HEK293 (cell line): ENCODE data around the gene TRIM9.
"Not testable (repeated sequence)": the region's sequence is repeated elsewhere in the genome, so short reads cannot be mapped to it uniquely, and the experiment has no call there.

Experiments
- CTCF ChIA-PET: fragments of 350-600 bp; formaldehyde crosslinking; extraction: SDS; loops from one replicate; lab custom pipeline; 2021; ENCODE audit warnings: antibody characterized with exemption; lab: Yijun Ruan, JAX
- POLR2A ChIA-PET: fragments of 300-600 bp; formaldehyde crosslinking; extraction: SDS; loops from one replicate; lab custom pipeline; 2020; ENCODE audit warnings: antibody characterized with exemption, inconsistent platforms; lab: Yijun Ruan, JAX
- H3K27ac ChIP-seq: fragments of 200-500 bp; sonication (Bioruptor generic); 2 replicates; pipeline ENCODE4 v1.5.1; 2014; ENCODE audit warnings: low read depth, low read length, control low read depth, inconsistent platforms; ENCODE audit errors: extremely low read depth
- H3K36me3 ChIP-seq, 2 experiments: fragments of 200-500 bp in 1 of 2; sonication (Bioruptor generic) in 1 of 2; 1 replicate in 1 of 2; 2 replicates in 1 of 2; pipeline ENCODE4 v1.5.1; 2014 to 2017; ENCODE audit warnings: inconsistent platforms in 2 of 2, low read length in 2 of 2; ENCODE audit not compliant: control insufficient read depth in 2 of 2, insufficient read depth in 1 of 2
- H3K4me1 ChIP-seq: fragments of 200-500 bp; sonication (Bioruptor generic); 2 replicates; pipeline ENCODE4 v1.5.1; 2014; ENCODE audit warnings: mild to moderate bottlenecking, low read length, inconsistent platforms; ENCODE audit not compliant: control insufficient read depth, insufficient read depth
- H3K4me3 ChIP-seq: 2 replicates; pipeline ENCODE4 v1.5.1; 2011; ENCODE audit warnings: low read depth, mild to moderate bottlenecking, control low read depth, low read length, moderate library complexity
- H3K9me3 ChIP-seq: fragments of 200-500 bp; sonication (Bioruptor generic); 2 replicates; pipeline ENCODE4 v1.5.1; 2014; ENCODE audit warnings: low read depth, low read length, inconsistent platforms; ENCODE audit not compliant: control insufficient read depth, insufficient read depth
- ATF2 ChIP-seq: fragments of 450-650 bp; formaldehyde crosslinking; IDR thresholded peaks from 2 replicates; pipeline ENCODE4 v1.5.1; 2016; ENCODE audit warnings: missing biosample characterization, missing genetic modification characterization, low read depth
- EGR2 ChIP-seq: fragments of 450-650 bp; formaldehyde crosslinking; IDR thresholded peaks from 2 replicates; pipeline ENCODE4 v1.5.1; 2016; ENCODE audit warnings: low read depth, missing biosample characterization, missing genetic modification characterization
- OVOL3 ChIP-seq: fragments of 450-650 bp; formaldehyde crosslinking; IDR thresholded peaks from 2 replicates; pipeline ENCODE4 v1.5.1; 2016; ENCODE audit warnings: missing biosample characterization, missing genetic modification characterization
- SALL2 ChIP-seq: fragments of 450-650 bp; formaldehyde crosslinking; IDR thresholded peaks from 2 replicates; pipeline ENCODE4 v1.5.0; 2017; ENCODE audit warnings: missing biosample characterization, mild to moderate bottlenecking, missing genetic modification characterization, borderline replicate concordance
- TCF7L2 ChIP-seq: IDR thresholded peaks from 2 replicates; pipeline ENCODE4 v1.6.1; 2011; ENCODE audit warnings: low read depth, mild to moderate bottlenecking, inconsistent platforms, low read length, moderate library complexity, borderline replicate concordance
- WT1 ChIP-seq: fragments of 450-650 bp; formaldehyde crosslinking; IDR thresholded peaks from 2 replicates; pipeline ENCODE4 v1.5.1; 2016; ENCODE audit warnings: missing biosample characterization, missing genetic modification characterization
- ZFP69B ChIP-seq: fragments of 450-650 bp; formaldehyde crosslinking; IDR thresholded peaks from 2 replicates; pipeline ENCODE4 v1.5.1; 2016; ENCODE audit warnings: missing biosample characterization, missing genetic modification characterization
- ZIC2 ChIP-seq: fragments of 450-650 bp; formaldehyde crosslinking; IDR thresholded peaks from 2 replicates; pipeline ENCODE4 v1.5.1; 2016; ENCODE audit warnings: missing biosample characterization, missing genetic modification characterization
- ZNF10 ChIP-seq: fragments of 450-650 bp; formaldehyde crosslinking; IDR thresholded peaks from 2 replicates; pipeline ENCODE4 v1.5.1; 2017; ENCODE audit warnings: missing biosample characterization, missing genetic modification characterization
- ZNF169 ChIP-seq: fragments of 450-650 bp; formaldehyde crosslinking; IDR thresholded peaks from 2 replicates; pipeline ENCODE4 v1.5.1; 2016; ENCODE audit warnings: missing biosample characterization, missing genetic modification characterization
- ZNF184 ChIP-seq: fragments of 450-650 bp; IDR thresholded peaks from 2 replicates; pipeline ENCODE4 v1.5.1; 2018; ENCODE audit warnings: missing biosample characterization, mild to moderate bottlenecking, missing genetic modification characterization
- ZNF214 ChIP-seq: fragments of 450-650 bp; formaldehyde crosslinking; IDR thresholded peaks from 2 replicates; pipeline ENCODE4 v1.5.1; 2017; ENCODE audit warnings: missing biosample characterization, mild to moderate bottlenecking, missing genetic modification characterization, borderline replicate concordance
- ZNF280D ChIP-seq: fragments of 450-650 bp; formaldehyde crosslinking; IDR thresholded peaks from 2 replicates; pipeline ENCODE4 v1.5.1; 2016; ENCODE audit warnings: missing biosample characterization, missing genetic modification characterization
- ZNF302 ChIP-seq: fragments of 450-650 bp; formaldehyde crosslinking; IDR thresholded peaks from 2 replicates; pipeline ENCODE4 v1.5.1; 2016; ENCODE audit warnings: missing biosample characterization, missing genetic modification characterization, low read depth
- ZNF324 ChIP-seq: fragments of 450-650 bp; formaldehyde crosslinking; IDR thresholded peaks from 2 replicates; pipeline ENCODE4 v1.5.1; 2016; ENCODE audit warnings: missing biosample characterization, missing genetic modification characterization
- ZNF350 ChIP-seq: fragments of 450-650 bp; formaldehyde crosslinking; IDR thresholded peaks from 2 replicates; pipeline ENCODE4 v1.5.0; 2017; ENCODE audit warnings: missing biosample characterization, mild to moderate bottlenecking, missing genetic modification characterization
- ZNF366 ChIP-seq: fragments of 450-650 bp; formaldehyde crosslinking; conservative IDR thresholded peaks from 2 replicates; pipeline ENCODE4 v1.5.1; 2016; ENCODE audit warnings: missing biosample characterization, missing genetic modification characterization
- ZNF510 ChIP-seq: fragments of 450-650 bp; formaldehyde crosslinking; IDR thresholded peaks from 2 replicates; pipeline ENCODE4 v1.5.1; 2018; ENCODE audit warnings: mild to moderate bottlenecking, missing genetic modification characterization, missing biosample characterization; ENCODE audit not compliant: insufficient replicate concordance
- ZNF549 ChIP-seq: fragments of 450-650 bp; IDR thresholded peaks from 2 replicates; pipeline ENCODE4 v1.5.1; 2018; ENCODE audit warnings: missing biosample characterization, missing genetic modification characterization, mild to moderate bottlenecking, inconsistent platforms, moderate library complexity
- ZNF571 ChIP-seq: fragments of 450-650 bp; formaldehyde crosslinking; IDR thresholded peaks from 2 replicates; pipeline ENCODE4 v1.5.0; 2017; ENCODE audit warnings: missing biosample characterization, missing genetic modification characterization
- ZNF701 ChIP-seq: fragments of 450-650 bp; formaldehyde crosslinking; IDR thresholded peaks from 2 replicates; pipeline ENCODE4 v1.5.1; 2016; ENCODE audit warnings: missing biosample characterization, missing genetic modification characterization
- ZNF837 ChIP-seq: fragments of 450-650 bp; formaldehyde crosslinking; IDR thresholded peaks from 2 replicates; pipeline ENCODE4 v1.5.1; 2016; ENCODE audit warnings: missing biosample characterization, missing genetic modification characterization

Gene TRIM9

GRCh38 chr14:50997712-50998111 is 97.2 kb downstream of the TRIM9 start:
- Histone ChIP-seq H3K9me3 (no peaks in the 10 kb centered on the region), H3K36me3 (peaks cover 0 to 3% of the 10 kb centered on the region in 2 experiments; a peak in 2 of 3 replicates), H3K4me1 (peaks cover 2% of the 10 kb centered on the region), H3K4me3 (no peak overlapping the region)
- TF ChIP-seq ZNF350 (no peak), ZNF169 (tag by site-specific recombination) (no peak), ZNF324 (tag by site-specific recombination) (no peak), ZNF837 (tag by site-specific recombination) (no peak)
- TF ChIP-seq, all 188 proteins: peak for 0
- H3K27ac ChIP-seq, result no peak overlapping the region
- POLR2A ChIA-PET, result no interaction called here
- CTCF ChIA-PET, result no interaction called here

- H3K9me3 ChIP-seq, H3K4me3 ChIP-seq, H3K36me3 ChIP-seq, POLR2A ChIA-PET, H3K4me1 ChIP-seq, CTCF ChIA-PET, H3K27ac ChIP-seq: not testable (repeated sequence)
Observed at GRCh38 chr14:50994158-50994557, 100.7 kb downstream of the TRIM9 start.

- no peak for TF ChIP-seq ZNF10 (tag by site-specific recombination)
- no peak for TF ChIP-seq WT1 (tag by site-specific recombination)
- no peak for TF ChIP-seq ZNF280D (tag by site-specific recombination)
- no peak for TF ChIP-seq ZNF837 (tag by site-specific recombination)
- TF ChIP-seq TCF7L2, result no peak
- TF ChIP-seq ZNF324 (tag by site-specific recombination), result no peak
- no peak for TF ChIP-seq ZFP69B (tag by site-specific recombination)
- no peak for TF ChIP-seq ZNF701
- TF ChIP-seq ATF2, result no peak
- TF ChIP-seq ZNF549 (tag by site-specific recombination), result no peak
- TF ChIP-seq ZNF510 (tag by site-specific recombination), result no peak
- TF ChIP-seq SALL2 (tag by site-specific recombination), result no peak
- no peak for TF ChIP-seq ZNF571 (tag by site-specific recombination)
- no peak for TF ChIP-seq OVOL3 (tag by site-specific recombination)
- no peak for TF ChIP-seq ZNF184 (tag by site-specific recombination)
- no peak for TF ChIP-seq ZNF302 (tag by site-specific recombination)
- TF ChIP-seq EGR2 (tag by site-specific recombination), result no peak
- TF ChIP-seq ZIC2 (tag by site-specific recombination), result no peak
- no peak for TF ChIP-seq ZNF214
- TF ChIP-seq ZNF366 (tag by site-specific recombination), result no peak
- Histone ChIP-seq H3K36me3 (no peaks in the 10 kb centered on the region), H3K9me3 (no peaks in the 10 kb centered on the region), H3K4me3 (no peak overlapping the region), H3K27ac (no peak overlapping the region), H3K4me1 (no peaks in the 10 kb centered on the region)
- CTCF ChIA-PET, result no interaction called here
- POLR2A ChIA-PET, result no interaction called here
Observed at GRCh38 chr14:50985859-50986331, 109.0 kb downstream of the TRIM9 start.
